Stimulated activated CD8-positive, alpha-beta memory T cell treated with anti-CD3 and anti-CD28 coated beads, Interleukin-15, amount 100 ng/mL, for 4 hours (primary cell): ENCODE data around the gene NHS.

Experiments used
- DNase-seq, 2 donors: peaks; one replicate each; pipeline ENCODE4 v3.0.0-alpha.2; 2020; ENCODE audit warnings: low read depth in 2 of 2

The NHS gene

DNA sequence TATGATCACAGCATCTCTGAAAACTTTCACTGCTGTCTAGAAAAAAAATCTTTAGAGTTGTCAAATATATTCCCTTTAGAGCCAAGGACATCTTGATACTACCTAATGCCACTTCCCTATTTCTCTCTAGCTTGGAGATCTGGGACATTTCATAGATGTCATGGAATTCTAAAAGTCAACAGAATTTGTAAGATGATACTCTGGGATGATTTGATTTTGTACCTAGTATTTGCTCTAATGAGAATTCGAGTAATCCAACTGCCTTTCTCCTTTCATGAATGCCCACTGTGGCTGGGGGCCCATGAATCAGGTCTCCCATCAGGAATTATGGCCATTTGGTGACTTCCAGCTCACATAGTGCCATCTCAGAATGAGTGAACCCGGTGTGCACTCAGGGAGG is 73.2 kb downstream of the NHS start:
- no peak for DNase-seq

DNA sequence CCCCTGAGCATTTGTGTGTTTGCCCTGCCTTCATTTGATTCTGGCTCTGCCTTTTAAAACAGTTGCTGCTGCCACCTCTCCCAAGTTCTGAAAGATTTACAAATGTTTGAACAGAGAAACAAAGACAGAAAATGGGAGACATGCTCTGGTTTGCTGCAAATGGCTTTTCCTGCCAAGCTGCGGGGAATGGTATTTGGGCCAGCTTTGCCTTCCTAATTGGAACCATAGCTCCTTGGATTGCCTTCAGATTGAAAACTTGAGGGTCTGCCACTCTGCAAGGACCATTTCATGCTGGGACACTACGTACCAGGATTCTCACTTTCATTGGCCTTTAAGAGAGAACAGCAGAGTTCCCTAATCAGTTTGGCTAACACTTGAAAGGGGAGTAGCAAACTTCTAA is 74.9 kb downstream of the NHS start:
- DNase-seq: no peak

DNA sequence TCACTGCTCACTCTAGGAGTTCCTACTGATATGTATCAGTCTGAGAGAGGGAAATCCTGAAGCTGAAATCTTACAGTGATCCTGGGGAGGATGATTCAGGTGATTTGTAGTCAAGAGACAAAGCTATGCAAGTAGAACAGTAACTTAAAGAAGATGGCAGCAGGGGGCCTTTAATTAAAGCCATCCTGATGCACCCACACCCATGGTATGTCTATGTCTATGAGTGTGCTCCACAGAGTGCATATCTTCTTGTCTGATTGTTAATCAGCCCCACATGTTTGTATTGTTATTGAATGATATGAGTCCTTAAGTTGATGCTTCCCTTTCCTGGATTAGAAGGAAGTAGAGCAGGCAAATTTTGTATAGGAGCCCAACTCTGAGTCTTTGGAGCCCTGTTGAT is 78.8 kb downstream of the NHS start:
- DNase-seq: no peak

DNA sequence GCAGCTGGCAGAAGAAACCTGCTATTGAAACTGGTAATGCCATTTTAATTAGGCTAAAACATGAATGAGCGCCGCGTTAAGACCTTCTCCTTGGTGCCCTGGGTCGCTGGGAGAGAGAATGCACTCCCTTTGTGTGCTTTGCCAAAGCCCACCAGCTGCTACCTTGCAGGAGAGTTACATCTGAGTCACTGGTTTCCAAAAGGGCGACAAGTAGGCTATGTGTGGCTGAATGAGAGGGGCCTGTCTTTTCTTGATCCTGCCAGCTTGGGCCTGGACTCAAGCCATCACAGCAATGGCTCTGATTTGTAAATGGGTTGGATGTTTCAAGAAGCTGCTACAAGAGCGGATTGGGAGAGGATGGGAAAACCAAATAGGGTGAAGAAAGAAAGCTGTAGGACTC is 81.5 kb downstream of the NHS start:
- DNase-seq: no peak

DNA sequence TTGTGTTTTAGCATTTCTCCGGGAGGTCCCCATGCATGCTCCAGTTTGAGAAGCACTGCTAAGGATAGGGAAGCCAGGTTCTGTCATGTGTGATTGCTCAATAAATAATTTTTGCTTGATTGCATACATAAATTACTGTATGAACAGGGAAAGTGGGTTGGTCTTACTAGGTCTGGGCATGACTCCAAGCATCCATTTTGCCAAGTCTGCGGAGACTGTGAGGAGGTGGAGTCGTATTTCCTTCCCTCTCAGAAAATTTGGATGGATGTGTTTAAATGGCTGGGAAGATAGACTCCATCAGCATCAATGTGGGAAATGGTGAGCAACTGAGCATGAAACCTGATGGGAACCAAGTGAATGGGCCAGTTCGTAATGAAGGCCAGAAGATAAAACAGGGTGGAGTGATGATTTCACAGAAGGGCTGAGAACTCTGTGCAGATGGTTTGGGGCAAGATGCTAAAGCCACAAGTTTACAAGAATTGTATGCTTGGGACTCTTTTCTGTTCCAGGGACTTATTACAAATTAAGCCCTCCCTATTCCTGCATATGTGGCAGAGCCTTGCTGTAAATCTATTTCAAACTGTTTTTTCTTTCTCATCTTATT is 84.1 kb downstream of the NHS start:
- DNase-seq: no peak

DNA sequence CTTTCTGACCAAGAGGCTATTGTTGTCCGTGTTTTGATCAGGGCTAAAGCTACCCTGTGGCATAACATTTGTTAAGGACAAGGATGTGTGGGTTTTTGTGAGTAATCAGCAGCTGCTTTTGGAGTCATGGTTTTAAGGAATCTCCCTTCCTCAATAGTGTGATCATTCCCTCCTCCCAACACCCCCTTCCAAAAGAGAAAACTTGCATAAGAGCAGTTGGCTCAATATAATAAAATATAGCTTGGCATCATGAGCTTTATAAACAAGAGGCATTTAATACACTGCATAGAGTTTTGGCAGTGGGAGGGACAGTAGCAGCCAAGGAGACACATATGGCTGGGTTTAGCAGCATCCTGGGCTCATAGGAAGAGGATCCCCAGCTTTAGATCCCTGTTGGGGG is 84.7 kb downstream of the NHS start:
- no peak for DNase-seq

DNA sequence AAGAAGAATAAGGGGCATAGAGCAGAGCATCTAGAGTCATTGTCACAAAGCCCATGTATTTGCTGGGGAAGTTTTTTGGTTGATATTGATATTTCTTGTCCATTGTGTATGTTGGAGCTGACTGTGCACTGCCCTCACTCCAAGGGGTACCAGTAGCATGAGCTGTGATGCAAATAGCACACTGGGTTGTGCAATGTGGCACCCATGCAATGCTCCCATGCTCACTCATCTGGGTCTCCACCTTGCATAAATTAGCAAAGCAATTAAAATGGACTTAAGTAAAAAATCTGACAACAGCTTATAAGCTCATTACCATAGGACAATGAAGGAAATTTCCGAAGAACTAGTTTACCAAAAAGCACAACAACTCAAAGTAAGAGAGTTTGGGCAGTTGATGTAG is 87.9 kb downstream of the NHS start:
- no peak for DNase-seq

DNA sequence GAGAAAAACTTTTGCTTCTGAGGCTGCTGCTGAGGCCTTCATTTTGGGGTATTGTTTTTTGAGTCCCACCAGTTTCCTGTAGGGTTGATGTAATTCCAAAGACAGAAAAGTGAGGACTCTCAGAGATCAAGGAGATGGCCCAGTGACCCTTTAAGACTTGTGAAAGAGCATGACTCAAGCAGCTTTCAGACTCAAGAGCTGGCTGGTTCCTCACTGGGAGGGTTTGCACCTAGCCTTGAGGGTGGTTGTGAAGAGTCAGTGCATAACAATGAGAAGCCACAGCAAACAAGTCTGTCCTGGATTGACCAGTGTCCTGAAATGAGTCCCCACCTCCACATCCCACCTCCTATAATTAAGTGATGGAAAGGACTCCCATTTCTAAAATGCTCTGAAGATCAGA is 89.2 kb downstream of the NHS start:
- no peak for DNase-seq

DNA sequence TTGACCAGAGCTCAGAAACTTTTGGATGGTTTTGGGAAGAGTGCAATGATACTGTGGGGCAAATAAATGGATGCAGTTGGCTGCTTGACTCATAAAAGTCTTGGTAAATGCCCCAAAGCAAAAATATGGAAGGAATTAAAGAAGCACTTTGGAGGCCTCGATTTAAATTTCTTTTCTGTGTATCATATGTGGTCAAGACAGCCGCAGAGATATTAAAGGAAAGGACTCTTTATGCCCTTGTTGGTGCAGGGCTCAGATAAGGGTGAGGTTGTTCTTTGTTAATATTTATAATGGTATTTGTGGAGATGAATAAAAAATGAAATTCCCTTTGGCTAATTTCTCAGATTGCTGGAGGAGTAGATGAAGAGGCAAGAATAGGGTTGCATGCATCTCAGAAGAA is 90.2 kb downstream of the NHS start:
- DNase-seq: no peak

DNA sequence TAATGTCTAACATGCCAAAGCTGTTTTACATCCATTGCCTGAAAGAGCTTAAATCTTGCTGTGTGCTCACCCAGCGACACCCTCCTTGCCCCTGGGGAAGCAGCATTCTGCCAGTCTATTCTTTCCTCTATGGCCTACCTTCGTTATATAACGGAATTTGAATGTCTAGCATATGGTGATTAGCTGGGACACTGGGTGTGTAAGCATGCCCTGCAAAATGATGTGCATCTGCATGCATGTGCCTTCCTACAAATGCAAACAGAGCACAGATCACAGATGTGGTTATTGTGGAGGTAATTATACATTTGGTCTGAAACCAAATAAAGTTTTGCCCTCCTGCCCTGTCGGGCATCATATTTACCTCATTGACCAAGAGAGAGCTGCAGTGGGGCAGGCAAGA is 90.8 kb downstream of the NHS start:
- DNase-seq: no peak

DNA sequence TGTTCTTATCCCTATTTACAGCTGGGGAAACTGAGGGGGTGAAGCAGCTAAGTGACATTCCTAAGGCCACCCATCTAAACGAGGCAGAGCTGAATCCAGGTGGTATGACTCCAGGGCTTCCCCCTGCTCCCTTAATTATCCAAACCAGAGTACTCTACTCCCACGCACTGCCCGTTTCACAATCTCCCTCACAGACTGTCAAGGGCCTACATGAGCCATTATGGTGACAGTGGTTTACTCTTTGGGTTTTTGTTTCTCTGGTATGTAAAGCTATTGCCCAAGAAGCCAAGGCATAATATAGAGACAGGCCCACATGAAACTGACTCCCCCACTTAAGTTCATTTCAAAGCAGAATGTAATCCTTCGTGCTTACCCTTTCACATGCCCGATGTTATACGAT is 95.1 kb downstream of the NHS start:
- no peak for DNase-seq

DNA sequence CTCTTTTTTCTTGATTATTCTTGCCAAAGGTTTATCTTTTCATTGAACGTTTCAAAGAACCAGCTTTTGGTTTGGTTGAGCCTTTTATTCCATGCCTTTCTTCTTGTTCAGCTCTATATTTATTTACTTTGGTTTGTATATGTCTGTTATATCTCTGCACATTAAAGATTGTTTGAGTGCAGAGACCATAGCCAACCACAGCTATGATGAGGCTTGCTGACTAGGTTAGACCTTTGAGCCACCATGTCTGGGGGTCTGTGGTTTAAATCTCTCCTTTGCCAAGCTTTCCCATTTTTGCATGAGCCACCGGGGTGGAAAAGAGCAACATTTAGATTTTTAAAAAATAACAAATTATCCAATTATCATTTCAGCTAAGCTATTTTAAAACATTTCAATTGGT is 96.1 kb downstream of the NHS start:
- no peak for DNase-seq

DNA sequence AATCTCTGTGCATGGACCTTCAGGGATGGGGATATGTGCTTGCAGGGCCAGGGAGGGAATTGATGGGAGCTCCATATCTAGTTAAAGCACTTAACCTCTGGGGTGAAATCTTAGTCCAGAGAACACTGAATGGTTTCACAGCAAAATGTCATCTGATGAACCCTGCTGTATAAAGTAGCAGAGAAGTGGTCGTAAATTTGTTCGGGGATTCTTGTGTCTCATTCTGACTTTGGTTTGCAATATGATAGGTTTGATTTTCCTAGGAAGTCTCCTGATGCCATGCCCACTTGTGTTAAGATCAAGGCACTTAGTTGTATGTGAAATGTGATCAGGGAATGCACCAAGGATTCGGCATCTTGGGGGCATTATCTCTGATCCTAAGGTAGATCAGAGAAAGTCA is 96.9 kb downstream of the NHS start:
- DNase-seq: no peak

DNA sequence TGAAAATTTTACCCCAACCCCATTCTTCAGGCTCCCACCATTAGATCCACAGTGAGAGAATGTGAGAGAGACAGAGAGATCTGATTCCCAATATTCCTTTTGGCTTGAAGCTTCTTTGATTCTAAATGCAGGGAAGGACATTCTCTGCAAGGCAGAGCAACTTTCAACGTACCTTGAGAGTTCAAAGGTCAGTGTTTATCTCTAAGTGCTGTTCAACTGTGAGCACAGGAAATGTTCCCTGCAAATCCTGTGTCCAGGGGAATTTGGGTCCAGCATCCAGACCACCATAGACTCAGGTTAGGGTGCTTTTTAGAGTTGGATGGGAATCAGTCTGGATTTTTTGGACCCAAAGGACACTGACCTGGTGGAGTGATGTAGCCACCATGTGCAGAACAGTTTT is 97.4 kb downstream of the NHS start:
- no peak for DNase-seq

DNA sequence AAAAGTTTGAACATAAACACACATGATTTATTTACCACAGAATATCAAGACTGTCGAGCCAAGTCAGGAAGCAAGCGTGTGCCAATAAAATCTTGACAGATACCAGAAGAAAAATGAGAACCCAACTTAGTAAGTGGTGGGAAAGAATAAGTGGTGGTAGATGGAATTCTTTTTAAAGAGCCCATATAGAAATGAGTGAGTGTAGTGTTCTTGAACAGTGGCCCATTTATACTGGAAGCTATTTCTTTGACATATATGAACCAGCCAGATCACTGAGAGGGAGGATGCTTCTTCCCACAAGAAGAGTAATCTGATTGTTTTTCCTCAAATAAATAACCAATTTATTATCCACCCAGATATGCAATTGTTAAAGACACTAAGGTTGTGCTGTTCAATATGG is 98.0 kb downstream of the NHS start:
- DNase-seq: no peak

DNA sequence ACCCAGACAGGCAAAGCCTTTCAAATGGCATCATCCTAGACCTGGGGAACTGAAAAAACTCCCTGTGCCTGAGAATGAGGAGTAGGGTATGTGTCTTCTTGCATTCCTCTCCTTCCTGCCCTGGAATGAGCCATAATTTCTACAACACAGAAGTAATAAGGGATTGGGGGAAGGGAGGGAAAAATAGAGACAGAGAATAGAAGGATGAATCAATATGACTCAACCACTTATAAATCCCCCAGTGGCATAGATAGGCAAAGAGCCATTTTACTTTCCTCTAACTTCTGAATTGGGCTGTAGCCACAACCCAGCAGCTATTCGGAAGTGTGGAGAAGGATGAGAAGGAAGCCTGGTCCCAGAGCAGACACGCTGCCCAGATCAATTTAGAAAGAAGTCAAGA is 99.9 kb downstream of the NHS start:
- DNase-seq: no peak

DNA sequence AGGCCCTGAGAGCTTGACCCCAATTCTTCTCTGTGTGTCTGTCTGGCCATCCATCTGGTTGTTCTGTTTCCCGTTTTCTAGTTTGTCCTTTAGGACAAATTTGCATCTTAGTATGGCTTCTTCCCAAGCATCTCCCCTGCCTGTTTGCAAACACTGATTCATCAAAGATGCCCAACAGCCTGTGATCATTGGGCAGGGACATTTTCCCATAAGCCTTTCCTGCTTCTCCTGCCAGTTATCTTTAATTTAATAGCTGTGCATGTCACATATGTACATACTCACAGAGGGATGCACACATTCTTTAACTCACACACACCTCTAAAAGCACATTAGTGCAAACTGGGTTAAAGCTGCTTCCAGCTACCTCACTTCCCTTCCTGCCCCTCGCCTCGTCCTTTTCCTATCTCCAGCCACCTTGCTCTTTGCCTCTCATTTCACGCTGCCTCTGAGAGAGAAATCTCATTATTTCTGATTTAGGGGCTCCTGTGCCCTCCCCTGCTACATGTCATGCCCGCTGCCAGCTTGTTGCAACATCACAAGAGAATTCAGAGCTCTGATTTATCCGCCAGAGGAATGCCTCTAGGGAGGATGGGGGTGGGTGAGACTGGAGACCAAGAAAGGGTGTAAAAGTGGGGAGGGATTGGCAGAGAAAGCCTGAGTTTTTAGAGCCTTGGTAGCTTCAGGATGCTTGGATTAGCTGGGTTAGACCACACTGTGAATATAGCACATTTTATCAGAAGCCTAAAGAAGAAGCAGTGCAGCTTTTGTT is 100.6 kb downstream of the NHS start:
- DNase-seq: no peak

DNA sequence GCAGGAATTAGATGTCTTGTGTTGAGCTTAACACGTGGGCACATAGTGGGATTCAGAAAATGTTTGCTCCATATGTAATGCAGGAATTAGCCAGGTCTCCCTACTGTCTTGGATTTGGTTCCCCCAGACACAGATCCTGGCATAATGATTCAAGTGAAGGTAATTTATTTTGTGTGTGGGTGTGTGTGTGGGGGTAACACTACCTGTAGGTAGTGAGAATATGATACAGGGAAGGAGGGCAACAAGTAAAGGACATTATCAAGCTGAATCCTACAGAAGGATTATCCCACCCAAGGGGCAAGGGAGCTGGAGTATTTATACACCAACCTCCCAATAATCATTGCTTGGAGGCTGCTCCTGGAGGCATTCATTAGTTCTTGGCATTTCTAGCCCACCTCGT is 101.4 kb downstream of the NHS start:
- no peak for DNase-seq

DNA sequence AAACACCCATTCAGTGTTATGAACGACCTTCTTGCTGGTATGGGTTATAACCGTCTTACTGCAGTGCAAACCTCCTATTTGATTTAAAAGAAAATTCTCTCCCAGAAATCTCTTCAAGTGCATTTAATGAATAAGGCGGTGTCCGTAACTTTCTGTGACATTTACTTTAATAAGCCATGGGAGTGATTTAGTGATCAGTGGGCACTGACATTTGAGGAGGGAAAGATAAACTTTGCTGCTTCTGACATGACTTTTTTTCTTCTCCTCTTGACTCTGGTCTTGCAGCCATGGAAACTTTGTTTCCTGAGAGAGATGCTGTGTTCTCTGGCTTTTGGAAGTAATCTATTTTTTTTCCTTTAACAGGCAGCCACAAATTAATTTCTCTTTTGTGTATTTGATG is 106.1 kb downstream of the NHS start:
- DNase-seq: no peak

DNA sequence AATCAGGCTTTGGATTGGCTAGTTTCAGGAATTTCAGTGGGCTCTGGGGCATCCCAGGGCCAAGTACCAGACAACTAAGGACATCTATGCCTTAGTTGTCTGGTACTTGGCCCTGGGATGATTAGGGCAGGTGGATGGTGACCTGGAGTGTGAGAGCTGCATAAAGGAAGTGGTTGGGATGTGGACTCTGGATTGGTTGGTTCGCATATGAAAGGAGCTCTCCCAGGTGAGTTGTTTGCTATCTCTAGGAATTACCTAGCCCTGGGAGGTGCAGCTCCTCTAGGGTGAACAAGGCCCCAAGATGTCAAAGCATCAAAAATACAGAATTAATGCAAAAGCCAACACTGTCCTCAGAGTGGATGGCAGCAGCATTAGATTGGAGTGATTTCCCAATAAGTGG is 109.6 kb downstream of the NHS start:
- DNase-seq: no peak

DNA sequence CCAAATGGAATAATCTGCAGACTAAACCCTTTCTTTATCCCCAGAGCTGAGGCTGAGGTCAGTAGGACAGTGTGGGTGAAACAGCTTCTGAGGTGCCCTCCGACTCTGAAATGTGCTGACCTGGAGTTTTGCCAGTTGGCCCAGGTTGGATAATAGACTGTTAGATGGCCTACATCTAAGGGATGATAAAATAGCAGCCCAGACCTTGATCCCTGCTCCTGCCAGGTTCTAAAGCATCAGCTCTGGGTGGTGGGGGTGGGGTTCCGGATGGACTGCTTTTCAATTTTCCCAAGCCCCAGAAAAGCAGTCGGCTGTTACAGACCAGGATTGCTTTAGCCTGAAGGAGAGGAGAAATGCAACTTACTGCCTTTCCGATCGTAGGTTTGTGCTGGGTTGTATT is 110.4 kb downstream of the NHS start:
- DNase-seq: no peak

DNA sequence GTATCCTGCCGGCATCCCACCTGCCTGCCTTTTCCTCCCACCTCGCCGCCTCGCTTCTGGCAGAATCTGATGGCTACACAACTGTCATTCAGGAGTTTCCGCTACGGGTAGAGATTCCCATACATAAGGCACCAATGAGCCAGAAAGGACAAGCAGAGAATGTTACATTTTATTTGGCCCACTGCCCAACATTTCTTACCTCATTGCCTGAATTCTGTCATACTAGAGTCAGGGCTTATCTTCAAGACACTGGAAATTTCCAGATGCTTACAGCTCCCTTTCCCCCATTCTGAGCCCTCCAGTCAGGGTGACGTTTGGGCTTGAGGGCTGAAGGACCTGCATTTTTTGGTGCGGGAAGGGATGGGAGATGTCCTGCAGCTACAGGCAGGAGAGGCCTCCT is 113.0 kb downstream of the NHS start:
- DNase-seq: no peak

DNA sequence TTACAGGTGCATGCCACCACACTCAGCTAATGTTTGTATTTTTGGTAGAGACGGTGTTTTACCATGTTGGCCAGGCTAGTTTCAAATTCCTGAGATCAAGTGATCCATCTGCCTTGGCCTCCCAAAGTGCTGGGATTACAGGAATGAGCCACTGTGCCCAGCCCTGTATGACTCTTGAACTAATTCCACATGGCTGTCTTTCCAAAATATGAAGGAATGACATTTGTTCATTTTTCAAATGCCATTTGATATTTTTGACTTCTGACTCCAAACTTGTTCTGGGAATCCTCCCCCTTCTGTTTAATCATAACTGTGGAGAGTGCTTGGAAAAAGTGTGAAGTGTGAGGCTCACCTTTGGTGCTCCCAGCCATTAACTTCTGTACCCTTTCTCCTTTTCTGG is 119.2 kb downstream of the NHS start:
- no peak for DNase-seq

DNA sequence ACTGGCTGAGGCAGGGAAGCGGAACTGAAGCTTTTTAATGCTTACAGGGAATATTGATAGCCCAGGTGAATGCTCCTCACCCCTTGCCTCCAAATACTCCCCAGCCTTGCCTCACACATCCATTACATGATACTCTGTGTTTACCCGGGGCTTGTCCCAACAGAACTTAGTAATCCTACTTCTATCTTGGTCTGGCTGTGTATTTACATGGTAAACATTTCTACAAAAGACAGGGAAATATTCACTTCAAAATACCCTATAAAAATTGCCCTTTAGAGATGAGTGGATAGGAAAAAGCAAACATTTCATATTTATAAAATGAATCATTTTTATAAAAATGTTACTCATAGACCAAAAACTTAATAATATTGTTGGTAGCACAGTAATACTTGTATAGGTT is 120.1 kb downstream of the NHS start:
- DNase-seq: no peak
